ENCODE measurements around the gene CYP46A1.

DNA sequence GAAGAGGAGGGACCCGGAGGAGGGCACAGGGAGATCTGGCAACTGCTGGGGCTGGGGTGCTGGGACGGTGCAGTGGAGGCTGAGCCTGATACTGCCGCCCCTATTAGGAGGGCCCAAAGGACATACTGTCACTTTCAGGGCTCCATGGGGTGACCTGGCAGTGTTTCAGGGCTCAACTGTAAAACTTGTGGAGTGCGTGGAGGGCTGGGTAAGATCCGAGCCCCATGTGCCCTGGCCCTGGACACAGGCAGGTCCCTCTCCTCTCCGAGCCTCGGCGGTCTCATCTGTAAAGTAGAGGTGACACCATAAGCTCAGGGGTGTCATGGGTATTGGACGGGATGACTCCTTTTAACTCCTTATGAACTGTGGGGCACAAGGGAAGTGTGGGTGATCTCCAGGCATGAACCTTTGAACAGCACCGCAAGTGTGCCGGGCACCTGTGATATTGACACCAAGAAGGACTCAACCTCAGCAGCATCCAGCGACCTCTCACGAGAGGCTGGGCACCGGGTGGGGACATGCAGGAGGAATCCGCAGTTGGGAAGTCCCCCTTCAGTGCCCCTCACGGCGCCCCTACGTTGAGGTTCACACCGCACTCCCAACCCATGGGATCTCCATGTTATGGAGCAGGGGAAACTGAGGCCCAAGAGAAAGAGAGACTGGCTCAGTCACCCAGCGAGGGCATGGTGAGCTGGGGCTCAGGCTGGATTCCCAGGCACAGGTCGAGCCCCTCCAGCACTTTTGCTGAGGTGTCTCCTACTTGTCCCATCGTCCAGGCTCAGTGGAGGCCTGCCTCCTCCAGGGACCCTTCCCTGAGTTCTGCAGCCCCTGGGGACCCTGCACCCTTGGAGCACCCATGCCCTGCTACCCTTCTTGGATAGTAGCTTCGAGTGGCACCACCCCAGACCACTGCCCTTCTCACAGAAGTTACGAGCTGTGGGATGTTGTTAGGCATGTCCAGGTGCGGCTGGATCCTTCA is 58.7 kb downstream of the CYP46A1 start:
- TF ChIP-seq, protein P1, sequence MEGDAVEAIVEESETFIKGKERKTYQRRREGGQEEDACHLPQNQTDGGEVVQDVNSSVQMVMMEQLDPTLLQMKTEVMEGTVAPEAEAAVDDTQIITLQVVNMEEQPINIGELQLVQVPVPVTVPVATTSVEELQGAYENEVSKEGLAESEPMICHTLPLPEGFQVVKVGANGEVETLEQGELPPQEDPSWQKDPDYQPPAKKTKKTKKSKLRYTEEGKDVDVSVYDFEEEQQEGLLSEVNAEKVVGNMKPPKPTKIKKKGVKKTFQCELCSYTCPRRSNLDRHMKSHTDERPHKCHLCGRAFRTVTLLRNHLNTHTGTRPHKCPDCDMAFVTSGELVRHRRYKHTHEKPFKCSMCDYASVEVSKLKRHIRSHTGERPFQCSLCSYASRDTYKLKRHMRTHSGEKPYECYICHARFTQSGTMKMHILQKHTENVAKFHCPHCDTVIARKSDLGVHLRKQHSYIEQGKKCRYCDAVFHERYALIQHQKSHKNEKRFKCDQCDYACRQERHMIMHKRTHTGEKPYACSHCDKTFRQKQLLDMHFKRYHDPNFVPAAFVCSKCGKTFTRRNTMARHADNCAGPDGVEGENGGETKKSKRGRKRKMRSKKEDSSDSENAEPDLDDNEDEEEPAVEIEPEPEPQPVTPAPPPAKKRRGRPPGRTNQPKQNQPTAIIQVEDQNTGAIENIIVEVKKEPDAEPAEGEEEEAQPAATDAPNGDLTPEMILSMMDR (IDR thresholded peaks at IDR 0.05; ENCODE audit: poor library complexity): no peak
- TF ChIP-seq EZH2phosphoT487 (IDR thresholded peaks at IDR 0.05; ENCODE audit: low read depth, severe bottlenecking, unreplicated experiment) (no peak), EZH2 (IDR thresholded peaks at IDR 0.05; ENCODE audit: borderline replicate concordance) (no peak)

All from hepatocyte (in vitro differentiated cells).